D721Med (cell line): ENCODE data around the gene PGAP2.

Experiments
- DNase-seq: peaks from one replicate; pipeline ENCODE4 v3.0.0; 2011; ENCODE audit warnings: low spot score; ENCODE audit not compliant: insufficient read length
- FAIRE-seq: peaks from 2 replicates; lab custom pipeline; 2011; peaks lifted over from hg19 to GRCh38; lab: Jason Lieb, UNC
- TF ChIP-seq, protein P1 (sequence below): IDR thresholded peaks from 2 replicates; pipeline ENCODE4 v1.5.1; 2012; ENCODE audit warnings: mild to moderate bottlenecking, control low read depth; ENCODE audit not compliant: insufficient read depth; ENCODE audit errors: missing control alignments

Gene PGAP2

DNA sequence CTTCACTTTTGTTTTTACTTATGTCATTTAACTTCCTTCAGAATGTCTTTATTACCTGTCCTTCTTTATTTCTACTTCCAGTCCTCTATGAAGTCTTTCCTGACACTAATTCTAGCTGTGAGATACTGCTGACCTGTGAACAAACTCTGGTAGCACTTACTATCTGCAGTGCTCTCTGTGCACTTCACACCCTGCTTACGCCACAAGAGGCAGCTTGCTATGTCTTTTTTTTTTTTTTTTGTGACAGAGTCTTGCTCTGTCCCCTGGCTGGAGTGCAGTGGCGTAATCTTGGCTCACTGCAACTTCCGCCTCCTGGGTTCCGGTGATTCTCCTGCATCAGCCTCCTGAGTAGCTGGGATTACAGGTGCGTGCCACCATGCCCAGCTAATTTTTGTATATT is 57.8 kb downstream of the PGAP2 start:
- no peak for DNase-seq
- TF ChIP-seq, protein P1, sequence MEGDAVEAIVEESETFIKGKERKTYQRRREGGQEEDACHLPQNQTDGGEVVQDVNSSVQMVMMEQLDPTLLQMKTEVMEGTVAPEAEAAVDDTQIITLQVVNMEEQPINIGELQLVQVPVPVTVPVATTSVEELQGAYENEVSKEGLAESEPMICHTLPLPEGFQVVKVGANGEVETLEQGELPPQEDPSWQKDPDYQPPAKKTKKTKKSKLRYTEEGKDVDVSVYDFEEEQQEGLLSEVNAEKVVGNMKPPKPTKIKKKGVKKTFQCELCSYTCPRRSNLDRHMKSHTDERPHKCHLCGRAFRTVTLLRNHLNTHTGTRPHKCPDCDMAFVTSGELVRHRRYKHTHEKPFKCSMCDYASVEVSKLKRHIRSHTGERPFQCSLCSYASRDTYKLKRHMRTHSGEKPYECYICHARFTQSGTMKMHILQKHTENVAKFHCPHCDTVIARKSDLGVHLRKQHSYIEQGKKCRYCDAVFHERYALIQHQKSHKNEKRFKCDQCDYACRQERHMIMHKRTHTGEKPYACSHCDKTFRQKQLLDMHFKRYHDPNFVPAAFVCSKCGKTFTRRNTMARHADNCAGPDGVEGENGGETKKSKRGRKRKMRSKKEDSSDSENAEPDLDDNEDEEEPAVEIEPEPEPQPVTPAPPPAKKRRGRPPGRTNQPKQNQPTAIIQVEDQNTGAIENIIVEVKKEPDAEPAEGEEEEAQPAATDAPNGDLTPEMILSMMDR, result no peak
- no peak for FAIRE-seq

DNA sequence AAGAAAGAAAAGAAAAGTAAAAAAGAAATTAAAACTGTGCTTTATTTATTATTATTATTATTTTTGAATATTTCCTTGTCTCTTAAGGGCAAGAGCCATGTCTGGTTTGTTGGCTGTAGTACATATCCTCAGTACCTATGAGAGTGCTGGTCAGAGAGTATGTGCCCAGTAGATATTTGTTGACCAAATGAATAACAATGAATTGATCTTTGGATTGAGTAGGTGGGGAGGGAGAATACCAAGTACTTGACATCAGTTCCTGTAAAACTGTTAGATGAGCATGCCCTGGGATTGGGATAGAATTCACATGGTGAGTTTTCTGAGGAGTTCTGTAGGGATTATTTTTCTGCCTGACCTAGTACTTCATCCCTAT is 58.5 kb downstream of the PGAP2 start:
- TF ChIP-seq, protein P1, result no peak
- DNase-seq, result no peak
- FAIRE-seq, result no peak

DNA sequence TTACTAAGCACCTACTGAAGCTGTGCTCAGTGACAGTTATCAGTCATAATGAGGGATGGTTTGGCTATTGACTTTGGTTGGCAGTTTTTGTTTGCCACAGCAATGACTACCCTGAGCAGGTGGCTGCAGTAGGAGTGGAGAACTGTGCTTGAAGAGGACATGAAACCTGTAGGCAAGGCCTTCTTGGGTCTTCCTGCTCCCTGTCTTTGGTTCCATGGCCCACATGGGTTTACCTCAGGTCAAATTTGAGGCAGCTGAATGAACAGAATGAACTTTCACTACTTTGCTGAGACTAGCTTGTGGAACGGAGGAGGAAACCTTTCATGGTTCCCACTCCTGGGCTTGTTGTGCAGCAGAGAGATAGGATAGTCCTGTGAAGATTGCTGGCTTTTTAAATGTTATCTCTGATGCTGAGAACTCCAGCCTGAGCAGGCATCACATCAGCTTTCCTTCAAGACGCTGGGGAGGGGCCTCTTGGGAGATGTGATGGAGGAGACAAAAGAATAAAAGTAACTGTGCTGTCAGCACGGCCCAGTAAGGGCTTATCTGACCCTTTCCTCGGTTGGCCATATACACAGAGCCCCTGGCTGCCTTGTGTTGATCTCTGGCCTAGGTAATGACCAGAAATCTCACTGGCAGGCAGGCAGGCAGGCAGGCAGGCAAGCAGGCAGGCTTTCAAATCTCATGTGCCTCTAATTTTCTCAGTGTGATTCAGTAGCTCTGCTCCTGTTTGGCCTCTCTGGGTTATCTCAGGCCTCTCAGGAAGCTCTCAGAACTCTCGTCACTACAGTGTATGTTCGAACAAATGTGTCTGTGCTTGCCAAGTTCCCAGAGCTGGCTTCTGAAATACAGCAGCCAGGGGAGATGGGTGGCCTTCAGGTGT is 59.1 kb downstream of the PGAP2 start:
- no peak for DNase-seq
- TF ChIP-seq, protein P1, result no peak
- FAIRE-seq, result no peak

DNA sequence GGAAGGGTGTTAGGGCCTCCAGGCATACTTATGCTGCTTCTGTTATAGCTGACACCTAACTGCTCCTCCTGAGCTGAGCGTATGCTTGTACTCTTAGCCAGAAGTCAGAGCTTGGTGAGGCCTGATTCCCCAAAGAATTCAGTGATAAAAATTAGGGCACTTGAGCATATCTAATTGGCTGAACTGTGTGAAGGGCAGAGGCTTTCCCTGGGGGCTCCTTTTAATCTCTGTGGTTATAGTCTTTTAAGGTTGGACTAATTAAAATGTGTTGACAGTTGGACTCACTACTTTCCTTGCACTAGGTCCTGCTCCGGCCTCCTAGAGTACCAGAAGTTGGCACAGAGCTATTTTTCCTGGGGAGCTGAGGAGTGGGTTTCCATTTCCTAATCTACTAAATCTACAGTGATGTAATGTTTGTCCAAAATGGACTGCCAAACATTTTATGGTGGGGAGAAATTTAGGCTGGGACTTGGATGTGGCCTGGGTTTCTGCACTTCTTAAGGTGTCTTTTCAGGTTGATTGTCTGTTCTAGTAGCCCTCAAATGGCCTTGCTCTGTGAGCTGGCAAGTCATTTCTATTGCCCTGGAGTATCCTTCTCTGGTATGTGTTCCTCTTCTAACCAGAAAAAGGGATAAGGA is 65.5 kb downstream of the PGAP2 start:
- DNase-seq (no peak), FAIRE-seq (no peak)
- TF ChIP-seq, protein P1, result no peak
